KBM-7 (cell line): ENCODE results near the gene TMEM97.
A peak's percentile ranks its signal among the peaks of the same experiment; 100 is the strongest.
"Not testable (repeated sequence)": the region's sequence is repeated elsewhere in the genome, so short reads cannot be mapped to it uniquely, and the experiment has no call there.

ENCODE experiments used
- DNase-seq: peaks from one replicate; pipeline ENCODE4 v3.0.0-alpha.2; 2015
- in situ Hi-C: fragments of 300-500 bp; cut with MboI; formaldehyde crosslinking; loops from 2 replicates; pipeline ENCODE4 v1.14.3; 2020; ENCODE audit warnings: low sequenced_read_pairs, low pct_unique_long_range_greater_than_20kb, mixed read lengths

TMEM97 gene

DNA sequence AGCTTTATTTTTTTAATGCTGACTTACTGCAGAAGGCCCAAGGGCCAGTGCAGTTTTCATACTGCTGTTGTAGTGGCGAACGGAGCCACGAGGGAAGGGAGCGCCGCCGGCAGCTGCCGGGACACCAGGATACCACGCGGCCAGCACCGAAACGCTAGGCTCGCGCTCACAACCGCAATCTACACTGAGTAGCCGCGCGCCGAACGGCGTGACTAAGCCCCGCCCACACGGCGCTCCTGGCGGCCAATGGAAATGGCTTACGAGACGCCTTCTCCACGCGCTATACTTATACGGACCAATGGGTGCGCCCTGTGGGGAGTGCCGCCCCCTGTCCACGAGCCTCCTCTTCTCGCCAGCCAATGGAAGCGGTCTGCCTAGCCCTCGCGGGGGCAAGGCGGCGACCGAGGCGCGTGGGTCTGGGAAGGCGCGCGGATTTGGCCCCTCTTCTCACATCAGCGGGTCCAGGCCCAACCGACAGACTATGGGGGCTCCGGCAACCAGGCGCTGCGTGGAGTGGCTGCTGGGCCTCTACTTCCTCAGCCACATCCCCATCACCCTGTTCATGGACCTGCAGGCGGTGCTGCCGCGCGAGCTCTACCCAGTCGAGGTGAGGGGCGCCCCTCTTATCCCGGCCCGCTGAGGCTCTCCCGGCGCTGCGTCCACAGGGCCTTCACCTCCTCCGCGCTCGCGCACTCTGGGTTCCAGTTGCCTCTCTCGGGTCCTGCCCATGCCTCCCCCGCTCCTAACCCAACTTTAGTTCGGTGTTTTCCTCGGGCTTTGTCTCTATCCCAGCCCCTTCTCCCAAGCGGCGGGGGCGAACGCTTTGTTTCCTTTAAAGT is at the start of gene TMEM97:
TSS of gene TMEM97 (plus strand) at position 442 of the 839 bp plus-strand sequence. CDS start at position 482, 40 bp downstream.
- DNase-seq, result peak; percentile 98
- in situ Hi-C loops, result no loop called here

DNA sequence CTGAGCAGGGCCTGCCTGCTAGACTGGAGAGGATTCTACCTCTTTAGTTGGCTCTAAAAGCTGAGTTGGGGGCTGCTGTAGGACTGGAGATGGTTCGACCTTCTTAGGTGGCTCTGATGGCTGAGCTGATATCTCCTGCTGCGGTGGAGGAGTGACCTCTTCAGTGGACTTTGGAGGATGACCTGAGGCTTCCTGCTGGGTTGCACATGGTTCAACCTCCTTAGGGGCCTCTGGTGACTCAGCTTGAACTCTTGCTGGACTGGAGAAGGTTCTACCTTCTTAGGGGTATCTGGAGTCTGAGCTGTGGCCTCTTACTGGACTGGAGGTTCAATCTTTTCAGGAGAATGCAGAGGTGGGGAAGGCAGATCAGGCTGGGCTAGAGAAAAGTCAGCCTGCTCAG is 48.9 kb upstream of the TMEM97 start:
- in situ Hi-C loops, result no loop called here
- DNase-seq, result no peak

GRCh38 chr17:28270926-28271325 is 48.1 kb upstream of the TMEM97 start:
- in situ Hi-C loops, result no loop called here
- no peak for DNase-seq

GRCh38 chr17:28271431-28271830 is 47.6 kb upstream of the TMEM97 start:
- in situ Hi-C loops, result no loop called here
- DNase-seq, result no peak

DNA sequence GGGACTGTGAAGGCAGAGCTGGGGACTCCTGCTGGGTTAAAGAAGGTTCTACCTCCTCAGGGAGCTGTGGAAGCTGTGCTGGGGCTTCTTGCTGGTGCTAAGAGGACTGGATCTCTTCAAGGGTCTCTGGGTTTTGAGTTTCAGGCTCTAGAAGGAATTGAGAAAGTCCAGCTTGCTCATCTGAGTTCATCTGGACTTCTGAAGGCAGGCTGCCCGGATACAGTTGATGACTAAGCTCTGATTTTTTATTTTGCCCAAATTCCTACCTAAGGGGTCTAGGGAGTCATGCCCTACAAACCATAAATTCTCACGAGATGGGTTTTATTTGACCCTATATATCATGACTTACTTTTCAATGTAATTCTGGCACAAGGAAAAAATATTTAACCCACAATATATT is 46.8 kb upstream of the TMEM97 start:
- DNase-seq, result no peak
- in situ Hi-C loops, result no loop called here

DNA sequence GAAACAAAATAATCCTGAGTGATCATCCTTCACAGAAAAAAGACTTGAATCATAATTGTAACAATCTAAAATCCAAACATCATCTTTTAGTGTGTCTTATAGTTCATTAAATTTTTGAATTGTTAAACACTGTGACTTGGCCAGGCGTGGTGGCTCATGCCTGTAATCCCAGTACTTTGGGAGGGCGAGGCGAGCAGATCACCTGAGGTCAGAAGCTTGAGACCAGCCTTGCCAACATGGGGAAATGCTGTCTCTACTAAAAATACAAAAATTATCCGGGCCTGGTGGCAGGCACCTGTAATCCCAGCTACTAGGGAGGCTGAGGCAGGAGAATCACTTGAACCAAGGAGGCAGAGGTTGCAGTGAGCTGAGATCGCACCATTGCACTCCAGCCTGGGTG is 45.7 kb upstream of the TMEM97 start:
- DNase-seq, in situ Hi-C loops: not testable (repeated sequence)

GRCh38 chr17:28274591-28275265 is 44.3 kb upstream of the TMEM97 start:
- in situ Hi-C loops, result no loop called here
- no peak for DNase-seq

DNA sequence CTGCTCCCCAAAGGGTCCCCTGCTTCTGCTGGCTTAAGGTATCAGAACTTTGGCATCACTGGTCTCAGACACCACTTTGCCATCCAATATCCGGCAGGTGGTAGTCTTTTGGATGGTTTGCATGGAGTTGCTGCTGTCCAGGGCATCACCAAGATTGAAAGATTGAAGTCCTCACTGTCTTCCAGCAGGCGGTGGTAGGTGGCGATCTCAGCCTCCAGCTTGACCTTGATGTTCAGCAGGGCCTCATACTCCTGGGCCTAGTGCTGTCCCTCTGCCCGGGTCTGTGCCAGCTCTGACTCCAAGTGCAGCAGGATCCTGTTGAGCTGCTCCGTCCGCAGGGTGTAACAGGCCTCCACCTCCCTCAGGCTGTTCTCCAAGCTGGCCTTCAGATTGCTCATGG is 43.0 kb upstream of the TMEM97 start:
- no peak for DNase-seq
- in situ Hi-C loops, result no loop called here

- DNase-seq, result no peak
These were observed 39.6 kb upstream of the TMEM97 start for GRCh38 chr17:28279411-28279810.

GRCh38 chr17:28280826-28281225 is 38.2 kb upstream of the TMEM97 start:
- in situ Hi-C loops, result no loop called here
- DNase-seq, result no peak

More at GRCh38 chr17:28279411-28279810, 39.6 kb upstream of the TMEM97 start:
- in situ Hi-C loops, result no loop called here

DNA sequence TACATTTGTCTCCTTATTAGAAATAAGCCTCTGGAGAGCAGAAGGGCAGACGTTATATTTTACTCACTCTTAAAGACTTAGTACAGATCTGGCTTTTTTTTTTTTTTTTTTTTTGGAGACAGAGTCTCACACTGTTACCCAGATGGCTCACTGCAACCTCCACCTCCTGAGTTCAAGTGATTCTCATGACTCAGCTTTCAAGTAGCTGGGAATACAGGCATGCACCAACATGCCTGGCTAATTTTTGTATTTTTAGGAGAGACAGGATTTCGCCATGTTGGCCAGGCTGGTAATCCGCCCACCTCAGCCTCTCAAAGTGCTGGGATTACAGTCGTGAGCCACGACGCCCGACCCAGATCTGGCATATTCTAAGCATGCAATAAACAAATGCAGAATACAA is 36.4 kb upstream of the TMEM97 start:
- in situ Hi-C loops, result no loop called here
- peak; percentile 34 for DNase-seq

GRCh38 chr17:28285965-28286364 is 33.0 kb upstream of the TMEM97 start:
- in situ Hi-C loops, result no loop called here
- no peak for DNase-seq

DNA sequence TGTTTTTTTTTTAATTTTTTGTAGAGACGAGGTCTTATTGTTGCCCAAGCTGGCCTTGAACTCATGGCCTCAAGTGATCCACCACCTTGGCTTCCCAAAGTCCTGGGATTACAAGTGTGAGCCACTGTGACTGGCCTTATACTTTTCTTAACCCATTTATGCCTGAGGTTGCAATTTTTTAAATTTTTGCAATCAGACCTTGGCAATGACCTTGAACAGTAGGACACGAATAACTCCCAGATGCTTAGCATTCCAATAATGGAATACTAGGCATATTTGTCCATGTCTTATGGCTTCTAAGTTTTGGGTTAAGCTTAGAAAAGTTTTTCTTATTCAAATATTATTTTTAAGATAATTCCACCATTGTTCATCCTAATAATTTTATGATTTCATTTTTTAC is 28.3 kb upstream of the TMEM97 start:
- in situ Hi-C loops, result no loop called here
- no peak for DNase-seq

DNA sequence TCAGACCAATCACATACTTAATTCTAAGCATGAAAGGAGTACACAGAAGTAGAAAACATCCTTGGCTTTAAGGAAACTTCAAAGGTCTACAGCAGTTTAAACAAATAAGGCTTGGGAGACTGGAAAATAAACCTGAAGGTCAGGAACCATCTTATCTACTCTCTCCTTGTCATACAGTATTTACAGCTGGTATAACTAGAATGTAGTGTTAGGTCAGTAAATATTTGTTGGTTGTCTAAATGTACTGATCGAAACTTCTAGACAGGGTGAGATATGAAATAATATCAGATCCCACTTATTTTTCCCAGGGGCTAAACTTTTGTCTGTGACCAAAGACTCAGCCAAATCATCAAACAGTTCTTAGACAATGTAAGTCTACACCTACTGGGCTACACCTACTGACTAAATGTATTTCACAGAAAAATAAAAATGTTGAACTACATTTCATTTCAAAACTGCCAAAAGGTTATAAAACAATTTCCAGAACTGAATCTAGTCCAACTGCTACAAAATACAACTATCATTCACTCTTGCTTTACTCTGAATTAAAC is 27.1 kb upstream of the TMEM97 start:
- no peak for DNase-seq
- in situ Hi-C loops, result no loop called here

- DNase-seq, in situ Hi-C loops: not testable (repeated sequence)
These were observed 26.1 kb upstream of the TMEM97 start for GRCh38 chr17:28292878-28293277.

- DNase-seq, result peak; percentile 67
- in situ Hi-C loops, result no loop called here
These were observed 25.0 kb upstream of the TMEM97 start for GRCh38 chr17:28293994-28294393.

- in situ Hi-C loops, result no loop called here
- no peak for DNase-seq
These were observed 23.1 kb upstream of the TMEM97 start for GRCh38 chr17:28295677-28296578.

DNA sequence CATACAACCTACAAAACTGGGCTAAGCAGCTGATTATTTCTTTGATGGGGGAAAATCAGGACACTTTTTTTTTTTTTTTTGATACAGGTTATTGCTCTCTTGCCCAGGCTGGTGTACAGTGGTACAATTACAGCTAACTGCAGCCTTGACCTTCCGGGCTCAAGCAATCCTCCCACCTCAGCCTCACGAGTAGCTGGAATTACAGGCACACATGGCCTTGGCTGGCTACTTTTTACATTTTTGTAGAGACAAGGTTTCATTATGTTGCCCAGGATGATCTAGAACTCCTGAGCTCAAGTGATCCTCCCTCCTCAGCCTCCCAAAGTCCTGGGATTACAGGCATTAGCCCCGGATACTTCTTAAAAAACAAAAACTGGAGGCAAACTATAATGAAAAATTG is 20.6 kb upstream of the TMEM97 start:
- in situ Hi-C loops, result no loop called here
- DNase-seq, result no peak

GRCh38 chr17:28306954-28307401 is 12.0 kb upstream of the TMEM97 start:
- DNase-seq, result no peak
- in situ Hi-C loops, result no loop called here
